ENCODE results near the gene MBTPS2.

DNA sequence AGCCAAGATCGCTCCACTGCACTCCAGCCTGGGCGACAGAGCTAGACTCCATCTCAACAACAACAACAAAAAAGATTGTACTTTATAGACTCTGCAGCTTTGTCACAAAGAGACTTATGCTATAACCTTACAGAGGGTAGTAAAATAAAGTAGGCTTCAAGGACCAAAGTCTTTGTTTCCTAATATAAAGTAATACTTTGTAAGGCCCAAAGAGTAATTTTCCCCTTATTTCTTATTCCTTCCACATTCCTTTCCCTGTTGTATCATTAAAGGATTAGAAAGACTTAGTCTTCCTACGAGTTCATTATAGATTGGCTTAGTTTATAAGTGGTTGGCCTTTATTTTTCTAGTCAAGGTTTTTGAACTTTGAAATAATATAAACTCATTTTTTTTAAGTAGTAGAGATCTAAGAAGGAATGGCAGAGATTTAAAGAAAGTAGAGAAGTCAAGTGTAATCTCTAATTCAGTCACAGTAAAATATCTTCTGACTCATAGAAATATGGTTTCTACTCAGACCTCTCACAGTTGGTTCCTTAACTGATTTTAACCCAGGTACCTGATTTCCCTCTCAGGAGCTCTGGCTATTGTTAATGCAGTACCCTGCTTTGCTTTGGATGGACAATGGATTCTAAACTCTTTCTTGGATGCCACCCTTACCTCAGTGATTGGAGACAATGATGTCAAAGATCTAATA lies 42.6 kb downstream of the MBTPS2 start:
- TF ChIP-seq, protein P1, sequence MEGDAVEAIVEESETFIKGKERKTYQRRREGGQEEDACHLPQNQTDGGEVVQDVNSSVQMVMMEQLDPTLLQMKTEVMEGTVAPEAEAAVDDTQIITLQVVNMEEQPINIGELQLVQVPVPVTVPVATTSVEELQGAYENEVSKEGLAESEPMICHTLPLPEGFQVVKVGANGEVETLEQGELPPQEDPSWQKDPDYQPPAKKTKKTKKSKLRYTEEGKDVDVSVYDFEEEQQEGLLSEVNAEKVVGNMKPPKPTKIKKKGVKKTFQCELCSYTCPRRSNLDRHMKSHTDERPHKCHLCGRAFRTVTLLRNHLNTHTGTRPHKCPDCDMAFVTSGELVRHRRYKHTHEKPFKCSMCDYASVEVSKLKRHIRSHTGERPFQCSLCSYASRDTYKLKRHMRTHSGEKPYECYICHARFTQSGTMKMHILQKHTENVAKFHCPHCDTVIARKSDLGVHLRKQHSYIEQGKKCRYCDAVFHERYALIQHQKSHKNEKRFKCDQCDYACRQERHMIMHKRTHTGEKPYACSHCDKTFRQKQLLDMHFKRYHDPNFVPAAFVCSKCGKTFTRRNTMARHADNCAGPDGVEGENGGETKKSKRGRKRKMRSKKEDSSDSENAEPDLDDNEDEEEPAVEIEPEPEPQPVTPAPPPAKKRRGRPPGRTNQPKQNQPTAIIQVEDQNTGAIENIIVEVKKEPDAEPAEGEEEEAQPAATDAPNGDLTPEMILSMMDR (tag by site-specific recombination; IDR thresholded peaks at IDR 0.05), result no peak
- TF ChIP-seq, protein P2, sequence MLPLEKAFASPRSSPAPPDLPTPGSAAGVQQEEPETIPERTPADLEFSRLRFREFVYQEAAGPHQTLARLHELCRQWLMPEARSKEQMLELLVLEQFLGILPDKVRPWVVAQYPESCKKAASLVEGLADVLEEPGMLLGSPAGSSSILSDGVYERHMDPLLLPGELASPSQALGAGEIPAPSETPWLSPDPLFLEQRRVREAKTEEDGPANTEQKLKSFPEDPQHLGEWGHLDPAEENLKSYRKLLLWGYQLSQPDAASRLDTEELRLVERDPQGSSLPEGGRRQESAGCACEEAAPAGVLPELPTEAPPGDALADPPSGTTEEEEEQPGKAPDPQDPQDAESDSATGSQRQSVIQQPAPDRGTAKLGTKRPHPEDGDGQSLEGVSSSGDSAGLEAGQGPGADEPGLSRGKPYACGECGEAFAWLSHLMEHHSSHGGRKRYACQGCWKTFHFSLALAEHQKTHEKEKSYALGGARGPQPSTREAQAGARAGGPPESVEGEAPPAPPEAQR (tag by site-specific recombination; IDR thresholded peaks at IDR 0.05), result no peak
- TF ChIP-seq, protein P3, sequence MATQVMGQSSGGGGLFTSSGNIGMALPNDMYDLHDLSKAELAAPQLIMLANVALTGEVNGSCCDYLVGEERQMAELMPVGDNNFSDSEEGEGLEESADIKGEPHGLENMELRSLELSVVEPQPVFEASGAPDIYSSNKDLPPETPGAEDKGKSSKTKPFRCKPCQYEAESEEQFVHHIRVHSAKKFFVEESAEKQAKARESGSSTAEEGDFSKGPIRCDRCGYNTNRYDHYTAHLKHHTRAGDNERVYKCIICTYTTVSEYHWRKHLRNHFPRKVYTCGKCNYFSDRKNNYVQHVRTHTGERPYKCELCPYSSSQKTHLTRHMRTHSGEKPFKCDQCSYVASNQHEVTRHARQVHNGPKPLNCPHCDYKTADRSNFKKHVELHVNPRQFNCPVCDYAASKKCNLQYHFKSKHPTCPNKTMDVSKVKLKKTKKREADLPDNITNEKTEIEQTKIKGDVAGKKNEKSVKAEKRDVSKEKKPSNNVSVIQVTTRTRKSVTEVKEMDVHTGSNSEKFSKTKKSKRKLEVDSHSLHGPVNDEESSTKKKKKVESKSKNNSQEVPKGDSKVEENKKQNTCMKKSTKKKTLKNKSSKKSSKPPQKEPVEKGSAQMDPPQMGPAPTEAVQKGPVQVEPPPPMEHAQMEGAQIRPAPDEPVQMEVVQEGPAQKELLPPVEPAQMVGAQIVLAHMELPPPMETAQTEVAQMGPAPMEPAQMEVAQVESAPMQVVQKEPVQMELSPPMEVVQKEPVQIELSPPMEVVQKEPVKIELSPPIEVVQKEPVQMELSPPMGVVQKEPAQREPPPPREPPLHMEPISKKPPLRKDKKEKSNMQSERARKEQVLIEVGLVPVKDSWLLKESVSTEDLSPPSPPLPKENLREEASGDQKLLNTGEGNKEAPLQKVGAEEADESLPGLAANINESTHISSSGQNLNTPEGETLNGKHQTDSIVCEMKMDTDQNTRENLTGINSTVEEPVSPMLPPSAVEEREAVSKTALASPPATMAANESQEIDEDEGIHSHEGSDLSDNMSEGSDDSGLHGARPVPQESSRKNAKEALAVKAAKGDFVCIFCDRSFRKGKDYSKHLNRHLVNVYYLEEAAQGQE (tag by site-specific recombination; IDR thresholded peaks at IDR 0.05), result no peak
- no peak for TF ChIP-seq ZNF140 (tag by site-specific recombination; IDR thresholded peaks at IDR 0.05)
- TF ChIP-seq, protein P4, sequence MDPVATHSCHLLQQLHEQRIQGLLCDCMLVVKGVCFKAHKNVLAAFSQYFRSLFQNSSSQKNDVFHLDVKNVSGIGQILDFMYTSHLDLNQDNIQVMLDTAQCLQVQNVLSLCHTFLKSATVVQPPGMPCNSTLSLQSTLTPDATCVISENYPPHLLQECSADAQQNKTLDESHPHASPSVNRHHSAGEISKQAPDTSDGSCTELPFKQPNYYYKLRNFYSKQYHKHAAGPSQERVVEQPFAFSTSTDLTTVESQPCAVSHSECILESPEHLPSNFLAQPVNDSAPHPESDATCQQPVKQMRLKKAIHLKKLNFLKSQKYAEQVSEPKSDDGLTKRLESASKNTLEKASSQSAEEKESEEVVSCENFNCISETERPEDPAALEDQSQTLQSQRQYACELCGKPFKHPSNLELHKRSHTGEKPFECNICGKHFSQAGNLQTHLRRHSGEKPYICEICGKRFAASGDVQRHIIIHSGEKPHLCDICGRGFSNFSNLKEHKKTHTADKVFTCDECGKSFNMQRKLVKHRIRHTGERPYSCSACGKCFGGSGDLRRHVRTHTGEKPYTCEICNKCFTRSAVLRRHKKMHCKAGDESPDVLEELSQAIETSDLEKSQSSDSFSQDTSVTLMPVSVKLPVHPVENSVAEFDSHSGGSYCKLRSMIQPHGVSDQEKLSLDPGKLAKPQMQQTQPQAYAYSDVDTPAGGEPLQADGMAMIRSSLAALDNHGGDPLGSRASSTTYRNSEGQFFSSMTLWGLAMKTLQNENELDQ (tag by site-specific recombination; IDR thresholded peaks at IDR 0.05; ENCODE audit: low read depth), result no peak
- TF ChIP-seq ZBTB17 (tag by site-specific recombination; IDR thresholded peaks at IDR 0.05), result no peak
- no peak for TF ChIP-seq ZNF830 (tag by site-specific recombination; IDR thresholded peaks at IDR 0.05; ENCODE audit: low read depth)
- no peak for TF ChIP-seq YY1 (tag by site-specific recombination; IDR thresholded peaks at IDR 0.05)
- TF ChIP-seq SP7 (tag by site-specific recombination; IDR thresholded peaks at IDR 0.05), result no peak
- TF ChIP-seq, protein P5, sequence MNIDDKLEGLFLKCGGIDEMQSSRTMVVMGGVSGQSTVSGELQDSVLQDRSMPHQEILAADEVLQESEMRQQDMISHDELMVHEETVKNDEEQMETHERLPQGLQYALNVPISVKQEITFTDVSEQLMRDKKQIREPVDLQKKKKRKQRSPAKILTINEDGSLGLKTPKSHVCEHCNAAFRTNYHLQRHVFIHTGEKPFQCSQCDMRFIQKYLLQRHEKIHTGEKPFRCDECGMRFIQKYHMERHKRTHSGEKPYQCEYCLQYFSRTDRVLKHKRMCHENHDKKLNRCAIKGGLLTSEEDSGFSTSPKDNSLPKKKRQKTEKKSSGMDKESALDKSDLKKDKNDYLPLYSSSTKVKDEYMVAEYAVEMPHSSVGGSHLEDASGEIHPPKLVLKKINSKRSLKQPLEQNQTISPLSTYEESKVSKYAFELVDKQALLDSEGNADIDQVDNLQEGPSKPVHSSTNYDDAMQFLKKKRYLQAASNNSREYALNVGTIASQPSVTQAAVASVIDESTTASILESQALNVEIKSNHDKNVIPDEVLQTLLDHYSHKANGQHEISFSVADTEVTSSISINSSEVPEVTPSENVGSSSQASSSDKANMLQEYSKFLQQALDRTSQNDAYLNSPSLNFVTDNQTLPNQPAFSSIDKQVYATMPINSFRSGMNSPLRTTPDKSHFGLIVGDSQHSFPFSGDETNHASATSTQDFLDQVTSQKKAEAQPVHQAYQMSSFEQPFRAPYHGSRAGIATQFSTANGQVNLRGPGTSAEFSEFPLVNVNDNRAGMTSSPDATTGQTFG (tag by site-specific recombination; IDR thresholded peaks at IDR 0.05; ENCODE audit: borderline replicate concordance), result no peak
